Breast epithelium (tissue), 3 donors: Measurements from ENCODE around the gene RBM23.
"Not testable (repeated sequence)": the region's sequence is repeated elsewhere in the genome, so short reads cannot be mapped to it uniquely, and the experiment has no call there.

Source experiments
- POLR2A ChIP-seq: fragments of 450-650 bp; IDR thresholded peaks from one replicate; pipeline ENCODE4 v1.6.1; 2016; ENCODE audit warnings: antibody characterized with exemption, mild to moderate bottlenecking, moderate library complexity
- TF ChIP-seq, protein P1 (sequence below), 3 donors: fragments of 450-650 bp; IDR thresholded peaks; one replicate each; pipeline ENCODE4 v1.5.1; 2016 to 2017; ENCODE audit warnings: antibody characterized with exemption in 3 of 3, mild to moderate bottlenecking in 3 of 3, moderate library complexity in 3 of 3

GRCh38 chr14:22860377-22860776, 58.6 kb downstream of the RBM23 start:
- TF ChIP-seq, protein P1, sequence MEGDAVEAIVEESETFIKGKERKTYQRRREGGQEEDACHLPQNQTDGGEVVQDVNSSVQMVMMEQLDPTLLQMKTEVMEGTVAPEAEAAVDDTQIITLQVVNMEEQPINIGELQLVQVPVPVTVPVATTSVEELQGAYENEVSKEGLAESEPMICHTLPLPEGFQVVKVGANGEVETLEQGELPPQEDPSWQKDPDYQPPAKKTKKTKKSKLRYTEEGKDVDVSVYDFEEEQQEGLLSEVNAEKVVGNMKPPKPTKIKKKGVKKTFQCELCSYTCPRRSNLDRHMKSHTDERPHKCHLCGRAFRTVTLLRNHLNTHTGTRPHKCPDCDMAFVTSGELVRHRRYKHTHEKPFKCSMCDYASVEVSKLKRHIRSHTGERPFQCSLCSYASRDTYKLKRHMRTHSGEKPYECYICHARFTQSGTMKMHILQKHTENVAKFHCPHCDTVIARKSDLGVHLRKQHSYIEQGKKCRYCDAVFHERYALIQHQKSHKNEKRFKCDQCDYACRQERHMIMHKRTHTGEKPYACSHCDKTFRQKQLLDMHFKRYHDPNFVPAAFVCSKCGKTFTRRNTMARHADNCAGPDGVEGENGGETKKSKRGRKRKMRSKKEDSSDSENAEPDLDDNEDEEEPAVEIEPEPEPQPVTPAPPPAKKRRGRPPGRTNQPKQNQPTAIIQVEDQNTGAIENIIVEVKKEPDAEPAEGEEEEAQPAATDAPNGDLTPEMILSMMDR (IDR thresholded peaks at IDR 0.05), result not testable (repeated sequence)
- TF ChIP-seq POLR2A, result not testable (repeated sequence)
